Activated CD4-positive, alpha-beta T cell treated with anti-CD3 and anti-CD28 coated beads, Interleukin-2, amount 50 U/mL, for 16 hours (primary cell): ENCODE measurements around the gene METTL21A.
A peak's percentile ranks its signal among the peaks of the same experiment; 100 is the strongest.

ENCODE experiments used
- DNase-seq: peaks from one replicate; pipeline ENCODE4 v3.0.0-alpha.2; 2020

The METTL21A gene

GRCh38 chr2:207621501-207622039, 3.6 kb downstream of the METTL21A start:
- DNase-seq: no peak

DNA sequence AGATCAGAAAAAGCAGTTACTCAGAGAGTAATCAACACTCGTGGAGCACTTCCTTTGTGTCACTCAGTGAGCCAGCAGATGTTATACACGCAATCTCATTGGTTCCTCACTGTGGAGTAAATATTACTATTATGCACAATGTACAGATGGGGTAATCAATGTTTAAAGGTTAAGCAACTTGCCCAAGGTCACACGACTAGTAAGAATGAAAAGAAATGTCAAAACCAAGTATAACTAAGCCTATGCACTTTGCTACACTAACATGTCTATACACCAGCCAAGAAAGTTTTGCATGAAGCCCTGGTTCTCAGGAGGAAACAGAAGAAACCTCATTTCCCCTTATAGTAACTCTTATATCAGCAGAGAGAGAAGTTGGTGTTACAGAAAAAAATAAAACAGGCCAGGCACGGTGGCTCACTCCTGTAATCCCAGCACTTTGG, 5.4 kb downstream of the METTL21A start:
- DNase-seq: peak; percentile 25

DNA sequence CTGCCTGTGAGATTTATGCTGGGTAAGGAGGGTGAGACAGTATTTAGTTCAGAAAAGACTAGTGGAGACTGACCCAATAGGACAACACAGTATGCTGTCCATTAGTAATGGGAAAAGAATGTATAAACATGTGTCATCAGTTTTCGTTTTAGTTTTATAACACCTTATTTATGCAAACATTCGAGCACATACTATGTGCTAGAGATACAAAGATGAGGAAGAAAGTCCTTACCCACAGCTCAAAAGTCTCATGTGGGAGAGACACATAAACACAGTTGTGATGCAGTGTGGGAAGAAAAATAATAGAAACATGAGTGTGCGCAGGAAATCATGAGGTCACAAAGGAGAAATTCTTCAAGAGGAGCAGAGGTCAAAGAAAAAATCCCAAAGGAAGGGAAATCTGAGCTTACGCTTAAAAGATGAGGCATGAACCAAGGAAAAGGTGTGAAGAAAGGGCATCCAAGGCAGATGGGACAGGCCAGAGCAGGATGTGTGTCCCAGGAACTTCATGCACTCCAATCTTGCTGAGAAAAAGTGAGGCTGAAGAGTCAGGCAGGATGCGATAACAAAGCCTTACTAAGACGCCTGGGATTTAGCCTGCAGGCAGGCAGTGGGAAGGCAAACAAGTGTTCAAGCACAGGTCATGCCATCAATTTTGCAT, 8.1 kb downstream of the METTL21A start:
- DNase-seq: no peak

DNA sequence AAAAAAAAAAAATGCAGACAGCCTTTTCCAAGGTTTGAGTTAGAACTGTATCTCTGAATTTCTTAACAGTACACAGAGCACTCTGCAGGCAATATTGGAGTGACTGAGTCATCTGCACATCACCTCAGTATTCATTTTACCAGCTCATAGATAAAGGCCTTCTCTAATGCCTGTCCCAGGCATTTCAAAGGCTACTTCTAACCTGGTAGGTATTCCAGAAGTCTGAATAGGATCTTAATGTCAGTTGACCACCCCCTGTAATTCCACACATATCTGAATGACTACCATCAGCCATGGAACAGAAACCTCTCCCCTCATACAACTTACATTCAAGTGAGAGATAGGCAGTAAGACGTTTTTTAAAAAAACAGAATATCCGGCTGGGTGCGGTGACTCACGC, 9.0 kb downstream of the METTL21A start:
- DNase-seq: no peak

GRCh38 chr2:207614824-207615223, 10.4 kb downstream of the METTL21A start:
- DNase-seq: no peak

- no peak for DNase-seq
These were observed 12.5 kb downstream of the METTL21A start for GRCh38 chr2:207612714-207613113.

DNA sequence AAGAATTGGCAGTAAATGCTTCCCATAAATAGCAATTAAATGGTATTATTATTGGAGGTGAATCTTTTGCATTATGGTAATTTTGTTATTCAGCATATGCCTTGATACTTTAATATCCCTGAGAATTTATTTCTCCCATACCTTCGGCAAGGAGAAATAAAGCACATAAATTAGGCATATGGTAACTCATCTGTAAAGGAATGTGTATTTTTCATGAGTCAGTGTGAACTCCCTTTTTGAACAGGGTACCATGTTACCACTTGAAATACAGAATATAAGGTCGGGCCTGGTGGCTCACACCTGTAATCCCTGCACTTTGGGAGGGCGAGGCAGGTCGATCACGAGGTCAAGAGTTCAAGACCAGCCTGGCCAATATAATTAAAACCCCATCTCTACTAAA, 18.4 kb downstream of the METTL21A start:
- no peak for DNase-seq

- DNase-seq: no peak
These were observed 18.8 kb downstream of the METTL21A start for GRCh38 chr2:207606399-207606798.

- no peak for DNase-seq
These were observed 21.7 kb downstream of the METTL21A start for GRCh38 chr2:207603486-207603885.

DNA sequence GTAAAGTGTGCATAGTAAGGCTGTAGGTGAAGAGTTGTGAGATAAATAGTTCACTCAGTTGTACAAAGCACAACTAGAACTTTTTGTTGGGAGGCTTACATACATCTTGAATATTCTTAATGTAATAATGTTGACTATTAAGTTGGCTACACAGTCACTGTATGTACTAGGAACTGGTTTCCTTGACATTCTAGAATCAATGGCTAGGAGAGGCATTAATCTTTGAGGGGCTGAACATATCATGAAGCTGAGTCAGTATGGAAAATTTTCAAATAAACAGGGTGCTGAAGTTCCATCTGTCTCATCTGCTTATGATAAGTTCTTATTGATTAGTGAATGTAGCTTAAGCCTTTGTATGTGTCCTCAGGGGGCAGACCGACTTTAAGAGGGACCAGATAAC, 23.4 kb downstream of the METTL21A start:
- no peak for DNase-seq

DNA sequence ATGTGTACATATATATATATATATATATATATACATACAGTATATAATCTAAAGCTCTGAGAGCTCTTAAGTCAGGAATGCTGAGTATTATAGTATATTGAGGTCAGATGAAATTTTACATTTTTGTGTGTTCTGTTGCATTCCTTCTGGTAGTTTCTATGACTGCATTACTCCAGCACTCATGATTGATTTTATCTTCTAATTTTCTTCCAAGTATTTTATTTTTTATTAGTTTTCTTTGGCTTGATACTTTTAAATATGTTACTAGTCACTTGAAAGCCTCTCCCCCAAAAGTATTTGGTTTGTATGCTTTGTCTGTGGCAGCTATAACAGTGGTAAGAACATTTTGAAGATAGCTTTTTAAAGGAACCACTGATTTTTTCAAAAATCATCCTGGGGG, 25.0 kb downstream of the METTL21A start:
- no peak for DNase-seq

DNA sequence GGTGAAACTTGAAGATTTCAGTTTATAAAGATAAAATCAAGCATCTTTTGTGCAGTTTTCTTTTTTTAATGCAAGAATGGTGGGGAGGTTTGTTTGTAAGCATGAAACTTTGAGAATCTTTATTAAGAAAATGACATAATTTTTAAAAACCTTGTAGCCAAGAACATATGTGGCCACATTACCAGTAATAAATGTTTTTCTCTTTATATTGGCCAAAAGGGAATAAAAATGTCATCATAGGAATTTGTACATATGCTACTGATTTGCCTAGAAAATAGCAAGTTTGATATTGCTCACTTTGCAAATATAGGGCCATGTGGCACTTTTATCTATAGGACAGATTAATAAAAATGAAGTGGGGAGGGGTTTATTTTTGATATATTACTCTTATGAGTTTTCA, 25.6 kb downstream of the METTL21A start:
- no peak for DNase-seq

DNA sequence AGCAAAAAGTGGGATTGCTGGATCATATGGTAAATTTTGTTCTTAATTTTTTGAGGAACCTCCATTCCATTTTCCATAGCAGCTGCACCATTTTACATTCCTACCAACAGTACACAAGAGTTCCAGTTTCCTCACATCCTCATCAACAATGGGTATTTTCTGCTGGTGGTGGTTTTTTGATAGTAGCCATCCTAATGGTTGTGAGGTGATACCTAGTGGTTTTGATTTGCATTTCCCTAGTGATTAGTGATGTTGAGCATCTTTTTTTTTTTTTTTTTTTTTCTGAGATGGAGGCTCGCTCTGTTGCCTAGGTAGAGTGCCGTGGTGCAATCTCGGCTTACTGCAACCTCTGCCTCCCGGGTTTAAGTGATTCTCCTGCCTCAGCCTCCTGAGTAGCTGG, 30.5 kb downstream of the METTL21A start:
- no peak for DNase-seq

DNA sequence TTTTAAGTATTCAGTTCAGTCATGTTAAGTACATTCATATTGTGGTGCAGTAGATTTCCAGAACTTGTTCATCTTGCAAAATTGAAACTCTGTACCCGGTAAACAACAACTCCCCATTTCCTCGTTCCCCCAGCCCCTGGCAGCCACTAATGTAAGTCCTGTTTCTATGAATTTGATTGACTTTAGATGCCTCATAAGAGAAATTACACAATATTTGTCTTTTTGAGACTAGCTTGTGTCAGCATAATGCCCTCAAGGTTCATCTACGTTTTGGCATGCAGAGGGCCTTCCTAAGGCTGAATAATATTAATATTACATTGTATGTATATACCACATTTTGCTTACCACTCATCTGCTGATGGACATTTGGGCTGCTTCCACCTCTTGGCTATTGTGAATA, 30.9 kb downstream of the METTL21A start:
- DNase-seq: peak; percentile 20

- DNase-seq: no peak
These were observed 31.9 kb downstream of the METTL21A start for GRCh38 chr2:207593277-207593676.

GRCh38 chr2:207589143-207589542, 36.1 kb downstream of the METTL21A start:
- DNase-seq: no peak

- DNase-seq: no peak
These were observed 37.9 kb downstream of the METTL21A start for GRCh38 chr2:207587305-207587704.

DNA sequence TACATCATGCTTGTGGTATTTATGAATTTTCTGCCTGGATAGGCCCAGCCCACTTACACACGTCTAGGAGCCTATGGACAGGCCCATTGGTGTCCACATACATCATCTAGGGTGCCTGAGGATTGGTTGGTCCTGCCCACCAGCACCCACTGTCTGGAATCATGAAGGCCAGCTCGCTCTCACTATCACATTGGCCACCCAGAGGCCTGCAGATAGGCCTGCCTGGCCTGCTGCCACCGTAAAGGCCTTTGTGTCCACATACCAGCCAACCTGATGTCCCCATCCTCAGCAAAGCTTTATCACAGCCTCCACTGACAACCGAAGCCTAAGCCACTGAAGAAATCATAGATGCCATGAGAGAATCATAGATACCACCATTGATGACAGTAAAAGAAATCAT, 40.2 kb downstream of the METTL21A start:
- no peak for DNase-seq

GRCh38 chr2:207571370-207571769, 53.8 kb downstream of the METTL21A start:
- no peak for DNase-seq

- no peak for DNase-seq
These were observed 57.5 kb downstream of the METTL21A start for GRCh38 chr2:207567671-207568070.

DNA sequence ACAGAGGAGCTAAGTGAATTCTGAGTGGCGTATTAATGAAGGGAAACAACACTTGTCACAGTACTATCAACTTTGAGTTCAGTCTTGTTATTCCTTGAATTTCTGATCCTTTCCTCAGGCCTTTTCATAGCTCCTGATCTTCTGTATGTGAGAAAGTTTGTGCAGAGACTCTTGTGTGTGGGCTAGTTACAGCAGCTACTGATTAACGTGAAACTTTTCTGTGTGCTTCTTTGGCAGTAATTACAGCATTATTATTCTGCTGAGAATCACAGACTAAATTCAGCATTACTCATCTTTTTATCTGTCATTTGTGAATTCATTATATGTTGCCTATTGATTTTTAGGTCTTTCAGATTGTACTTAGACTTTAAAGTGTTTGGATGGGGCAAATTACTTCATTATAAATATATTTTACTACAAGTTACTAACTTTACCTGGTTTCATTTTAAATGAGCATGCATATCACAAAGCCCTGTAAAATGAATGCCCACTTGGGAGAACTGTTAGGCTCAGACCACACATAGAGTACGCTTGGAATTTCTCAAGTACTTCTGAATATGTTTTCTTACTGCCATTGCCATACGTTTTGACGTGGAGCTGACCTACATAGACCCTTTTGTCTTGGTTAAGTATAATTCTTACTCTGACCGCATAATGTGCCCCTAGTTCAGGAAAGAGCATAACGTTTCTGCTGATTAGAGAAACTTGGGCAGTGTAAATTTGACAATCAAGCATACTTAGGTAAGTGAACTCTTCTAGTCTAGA, 59.3 kb downstream of the METTL21A start:
- DNase-seq: no peak
